GM12892 (cell line): ENCODE results near the gene ARHGEF25.

Experiments
- POLR2A ChIP-seq: IDR thresholded peaks from 2 replicates; pipeline ENCODE4 v1.6.1; 2011; ENCODE audit warnings: low read depth, low read length, control low read depth
- POLR2AphosphoS5 ChIP-seq: IDR thresholded peaks from 2 replicates; pipeline ENCODE4 v1.6.1; 2011; ENCODE audit warnings: low read depth, low read length, control low read depth
- TAF1 ChIP-seq: IDR thresholded peaks from 2 replicates; pipeline ENCODE4 v1.6.1; 2011; ENCODE audit warnings: low read depth, mild to moderate bottlenecking, control low read depth, low read length, borderline replicate concordance

DNA sequence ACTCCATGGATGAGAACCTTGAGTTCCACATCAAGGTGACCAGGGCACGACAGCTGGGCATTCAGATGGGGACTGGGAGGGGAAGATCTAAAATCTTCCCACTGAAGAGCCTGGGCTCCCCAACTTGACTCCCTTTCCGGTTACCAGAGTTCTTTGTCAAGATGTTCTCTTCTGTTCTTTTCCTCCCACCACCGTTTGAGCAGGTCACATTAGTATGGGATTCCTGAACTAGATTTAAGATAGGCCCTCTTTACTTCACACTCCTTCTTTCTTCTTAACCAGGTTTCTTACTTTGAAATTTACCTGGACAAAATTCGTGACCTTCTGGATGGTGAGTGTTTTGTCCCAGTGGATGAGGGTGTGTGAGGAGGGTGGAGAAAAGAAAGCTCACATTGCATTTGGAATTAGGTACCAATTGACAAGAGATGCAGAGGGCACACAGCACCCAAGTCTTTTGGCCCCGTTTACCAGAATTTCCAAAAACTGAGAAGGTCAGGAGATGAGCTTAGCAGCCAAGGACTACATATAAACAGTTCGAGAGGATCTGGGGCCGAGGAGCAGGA is 47.0 kb upstream of the ARHGEF25 start:
- TF ChIP-seq POLR2AphosphoS5 = no peak
- no peak for TF ChIP-seq POLR2A
- no peak for TF ChIP-seq TAF1
